ENCODE results near the gene SUFU. TPM values are rescaled to one million over a fixed set of nuclear protein-coding genes. Genes with fewer than 3 reads are reported as not detected.
A peak's percentile ranks its signal among the peaks of the same experiment; 100 is the strongest.

SUFU gene
- total and polyA plus RNA-seq, 2 donors (not counting 1 experiment from before 2014, with no cell fraction given) = 4.8 to 13.3 TPM

DNA sequence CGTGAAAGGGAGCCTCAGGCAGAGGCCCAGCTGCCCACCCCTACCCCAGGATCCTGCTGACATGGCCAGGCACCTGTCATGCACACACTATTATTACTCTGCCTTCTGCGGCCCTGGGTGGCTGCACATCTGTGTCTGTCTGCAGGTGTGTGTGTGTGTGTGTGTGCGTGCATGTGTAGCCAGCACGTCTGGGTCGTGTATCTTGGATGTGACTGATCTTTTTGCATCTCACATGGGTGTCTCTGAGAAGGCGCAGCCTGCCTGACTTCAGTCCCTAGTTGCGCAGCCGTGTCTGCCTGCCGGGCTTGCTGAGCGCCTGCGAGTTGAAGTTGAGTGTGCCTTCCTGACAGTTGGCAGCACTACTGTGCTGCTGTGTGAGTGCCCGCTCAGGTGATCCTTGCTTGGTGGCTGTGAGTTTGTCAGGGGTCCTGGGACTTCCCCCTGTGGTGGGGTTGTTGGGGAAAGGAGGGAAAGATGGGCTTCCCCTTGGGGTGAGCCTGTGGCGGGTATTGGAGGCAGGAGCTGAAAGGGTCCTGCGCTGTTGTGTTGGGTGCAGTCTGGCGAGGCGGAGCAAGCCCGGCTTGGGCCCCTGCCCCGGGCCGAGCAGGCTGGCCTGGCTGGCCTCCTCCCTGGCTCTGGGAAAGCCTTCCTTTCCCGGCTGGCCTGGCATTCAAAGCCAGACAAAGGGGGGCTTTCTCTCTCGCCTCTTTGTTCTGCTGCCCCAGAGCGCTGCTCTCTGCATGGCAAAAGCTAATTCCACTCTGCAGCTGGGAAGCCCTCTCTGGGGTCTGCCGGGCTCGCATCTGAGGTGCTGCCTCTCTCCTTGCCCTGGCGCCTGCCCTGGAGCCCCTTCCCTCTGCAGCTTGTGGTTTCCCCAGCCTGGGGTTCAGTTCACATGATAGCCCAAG, 145.4 kb downstream of the SUFU start:
- no peak for TF ChIP-seq EZH2 (IDR thresholded peaks at IDR 0.05; ENCODE audit: borderline replicate concordance, insufficient read depth, low read depth, low read length, poor library complexity, severe bottlenecking)
- no peak for TF ChIP-seq CTCF (IDR thresholded peaks at IDR 0.05)
- Histone ChIP-seq H4K20me1 (ENCODE audit: control insufficient read depth, insufficient read depth, low read length, poor library complexity, severe bottlenecking) (peaks cover 77% of the 10 kb centered on the region), H3K27me3 (replicated peaks in 1 of 4; ENCODE audit: control extremely low read depth in 1 of 4, control insufficient read depth in 3 of 4, insufficient read depth in 4 of 4, low read length in 3 of 4) (no peaks in the 10 kb centered on the region), H3K27ac (ENCODE audit: low read length in 2 of 2) (peak overlapping the region; percentile 70 to 90), H3K4me2 (replicated peaks; ENCODE audit: low read depth, low read length, poor library complexity, severe bottlenecking) (peak overlapping the region; percentile 94), H3K9ac (ENCODE audit: low read length) (peak overlapping the region; percentile 83), H3K4me3 (ENCODE audit: control extremely low read depth in 1 of 5, extremely low read depth in 1 of 5, insufficient read depth in 1 of 5, low read depth in 2 of 5, low read length in 4 of 5) (peak overlapping the region in 4 of 5 experiments; percentile 6 to 33 (median 10)), H3K9me3 (ENCODE audit: control extremely low read depth in 1 of 3, control insufficient read depth in 2 of 3, insufficient read depth in 1 of 3, low read length in 2 of 3) (no peaks in the 10 kb centered on the region), H3K4me1 (ENCODE audit: control insufficient read depth in 2 of 2, insufficient read depth in 2 of 2, low read length in 2 of 2) (peaks cover 78 to 84% of the 10 kb centered on the region in 2 donors), H3K79me2 (ENCODE audit: control insufficient read depth, insufficient read depth, low read length) (peaks cover 92% of the 10 kb centered on the region), H2AFZ (ENCODE audit: insufficient read depth, low read depth, low read length, poor library complexity, severe bottlenecking) (no peak overlapping the region), H3K36me3 (replicated peaks in 1 of 2; ENCODE audit: control extremely low read depth in 1 of 2, control insufficient read depth in 1 of 2, extremely low read depth in 1 of 2, insufficient read depth in 2 of 2, low read length in 1 of 2) (peaks cover 0 to 6% of the 10 kb centered on the region in 2 experiments)
- H3K27me3 Mint-ChIP-seq = no peaks in the 10 kb centered on the region
- H3K4me1 Mint-ChIP-seq = peaks cover 82% of the 10 kb centered on the region
- peak overlapping the region; percentile 99 for H3K27ac Mint-ChIP-seq
- intact Hi-C loops (cut with micrococcal nuclease) = loop anchor here (5.0 kb wide), 3 partner anchors 268 to 832 kb away; partner anchors contain the start of genes CNNM2 and OGA
- ATAC-seq (ENCODE audit: low read depth) (no peak), DNase-seq (peak; percentile 57)
- CTCF ChIA-PET = interaction anchor here (1.0 kb wide), 1 partner anchor 29 kb away, joined by 4 read pairs; no protein-coding TSS in a partner anchor
- POLR2A ChIA-PET = interaction anchor here (0.6 kb wide), 1 partner anchor 224 kb away, joined by 6 read pairs; no protein-coding TSS in a partner anchor
- whole genome bisulfite sequencing (ENCODE audit: insufficient coverage) = 32% methylated on average over 23 of the region's 25 CpGs
- peak overlapping the region; percentile 97 for H3K4me3 Mint-ChIP-seq
- no peaks in the 10 kb centered on the region for H3K9me3 Mint-ChIP-seq (ENCODE audit: insufficient read depth)

Measured in B cell (primary cell).